PC-9 (cell line): Measurements from ENCODE around the gene NUDT9.

Experiments
- CTCF ChIP-seq: fragments of 200-600 bp; sonication (generic); conservative IDR thresholded peaks from 2 replicates; pipeline ENCODE4 v1.6.1; 2017; ENCODE audit warnings: mixed run types, antibody characterized with exemption, mild to moderate bottlenecking, moderate library complexity
- EZH2 ChIP-seq: fragments of 200-600 bp; sonication (generic); IDR thresholded peaks from 2 replicates; pipeline ENCODE4 v1.8.0; 2017; ENCODE audit warnings: antibody characterized with exemption, low read depth

- TF ChIP-seq CTCF (no peak), EZH2 (no peak)
These were observed 83.5 kb downstream of the NUDT9 start for GRCh38 chr4:87505862-87506261.
